ENCODE results near the gene DENND2C.

DNA sequence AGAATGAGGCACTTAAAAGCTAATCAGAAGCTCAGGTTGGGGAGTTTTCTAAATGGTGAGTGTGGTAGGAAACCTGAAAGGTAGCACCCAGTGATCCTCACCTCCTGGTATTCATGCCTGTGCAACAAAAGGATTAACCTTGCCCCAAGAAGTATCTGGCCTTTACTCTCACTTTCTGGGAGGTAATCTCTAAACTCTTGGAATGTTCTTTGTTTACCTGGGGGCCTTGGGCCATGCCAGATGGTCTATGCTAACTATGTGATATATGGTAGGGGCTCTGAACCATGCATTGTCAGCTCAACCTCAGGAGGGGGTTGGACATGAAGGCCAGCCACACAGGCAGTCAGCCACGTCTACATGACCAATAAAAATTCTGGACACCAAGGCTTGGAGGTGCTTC is 134.4 kb downstream of the DENND2C start:
- no peak for TF ChIP-seq CTCF (IDR thresholded peaks at IDR 0.05)
- TF ChIP-seq POLR2A (IDR thresholded peaks at IDR 0.05) = no peak
